ENCODE data around the gene UBASH3B.

Gene UBASH3B

DNA sequence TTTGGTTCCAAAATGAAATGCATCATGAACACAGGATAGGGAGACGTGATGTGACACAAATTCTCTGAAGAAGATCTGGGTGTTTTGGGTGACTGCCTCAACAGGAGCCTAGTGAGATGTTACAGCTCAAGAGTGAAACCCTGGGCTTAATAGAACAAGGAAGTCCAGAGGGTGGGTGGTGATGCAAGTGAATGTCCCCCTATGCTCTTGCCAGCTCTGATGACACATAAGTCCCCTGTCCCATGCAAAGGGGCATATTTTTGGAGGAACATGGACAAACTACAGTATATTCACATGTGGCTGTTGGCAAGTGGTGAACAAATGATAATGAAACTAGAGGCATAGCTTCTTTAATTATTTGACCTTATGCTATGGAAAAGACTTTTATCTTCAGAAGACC lies 191.9 kb downstream of the UBASH3B start:
- no peaks in the 10 kb centered on the region for H3K36me3 ChIP-seq (ENCODE audit: control insufficient read depth, insufficient read depth, low read length)
- no peak overlapping the region for H3K4me3 ChIP-seq (replicated peaks; ENCODE audit: low read depth, low read length)
- TF ChIP-seq CTCF (IDR thresholded peaks at IDR 0.05; ENCODE audit: insufficient read depth, low read length, poor library complexity, severe bottlenecking) = no peak
- no peaks in the 10 kb centered on the region for H3K27me3 ChIP-seq (replicated peaks; ENCODE audit: control insufficient read depth, insufficient read depth, low read length)
- no peak for DNase-seq (ENCODE audit: extremely low read depth, insufficient read length)

DNA sequence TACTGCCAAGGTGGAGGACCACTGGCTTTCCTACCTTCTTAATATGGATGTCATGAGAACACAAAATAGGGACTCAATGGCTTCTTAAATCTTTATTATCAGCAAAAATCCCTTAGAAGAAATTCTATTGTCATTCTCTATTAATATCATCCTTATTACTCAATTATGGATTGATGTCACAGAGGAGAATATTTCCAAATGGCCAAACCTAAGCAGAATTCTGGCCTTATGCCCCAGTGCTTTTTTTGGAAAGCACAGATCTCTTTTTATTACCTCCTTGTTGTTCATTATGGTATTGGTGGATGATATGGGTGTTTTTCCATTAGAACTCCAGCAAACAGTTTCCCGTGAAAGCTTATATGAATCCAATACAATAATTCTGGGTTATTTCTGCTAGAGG lies 192.7 kb downstream of the UBASH3B start:
- Histone ChIP-seq H3K4me3 (replicated peaks; ENCODE audit: low read depth, low read length) (no peak overlapping the region), H3K27me3 (replicated peaks; ENCODE audit: control insufficient read depth, insufficient read depth, low read length) (no peaks in the 10 kb centered on the region), H3K36me3 (ENCODE audit: control insufficient read depth, insufficient read depth, low read length) (no peaks in the 10 kb centered on the region)
- no peak for TF ChIP-seq CTCF (IDR thresholded peaks at IDR 0.05; ENCODE audit: insufficient read depth, low read length, poor library complexity, severe bottlenecking)
- no peak for DNase-seq (ENCODE audit: extremely low read depth, insufficient read length)

GRCh38 chr11:122850076-122850631 lies 194.6 kb downstream of the UBASH3B start:
- DNase-seq (ENCODE audit: extremely low read depth, insufficient read length) = peak; percentile 44
- Histone ChIP-seq H3K4me3 (replicated peaks; ENCODE audit: low read depth, low read length) (no peak overlapping the region), H3K27me3 (replicated peaks; ENCODE audit: control insufficient read depth, insufficient read depth, low read length) (no peaks in the 10 kb centered on the region), H3K36me3 (ENCODE audit: control insufficient read depth, insufficient read depth, low read length) (no peaks in the 10 kb centered on the region)
- no peak for TF ChIP-seq CTCF (IDR thresholded peaks at IDR 0.05; ENCODE audit: insufficient read depth, low read length, poor library complexity, severe bottlenecking)

DNA sequence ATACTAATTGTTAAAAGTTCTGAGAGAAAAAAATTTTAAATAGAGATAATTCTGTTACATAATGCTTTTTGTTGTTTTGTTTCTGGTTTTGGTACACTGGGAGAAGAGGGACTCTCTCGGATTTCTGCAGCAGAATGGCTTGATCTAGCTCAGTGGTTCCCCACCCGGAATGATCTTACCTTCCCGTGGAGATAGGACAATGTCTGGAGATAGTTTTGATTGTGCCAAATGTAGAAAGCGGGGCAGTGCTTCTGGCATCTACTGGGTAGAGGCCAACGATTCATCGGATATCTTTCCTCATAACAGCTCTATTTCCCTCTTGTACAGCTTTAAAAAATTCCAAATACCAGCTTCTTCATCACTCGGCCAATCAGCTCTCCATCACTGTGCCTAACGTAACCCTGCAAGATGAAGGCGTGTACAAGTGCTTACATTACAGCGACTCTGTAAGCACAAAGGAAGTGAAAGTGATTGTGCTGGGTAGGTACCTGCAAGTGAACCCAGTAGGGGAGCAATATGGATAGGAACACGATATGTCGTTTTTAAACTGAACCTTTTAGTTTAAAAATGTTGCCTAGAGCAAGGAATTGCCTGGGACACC lies 195.9 kb downstream of the UBASH3B start:
- Histone ChIP-seq H3K36me3 (ENCODE audit: control insufficient read depth, insufficient read depth, low read length) (no peaks in the 10 kb centered on the region), H3K27me3 (replicated peaks; ENCODE audit: control insufficient read depth, insufficient read depth, low read length) (no peaks in the 10 kb centered on the region), H3K4me3 (replicated peaks; ENCODE audit: low read depth, low read length) (0 out of 2 replicates have a peak overlapping the region, but pooled peaks have one; percentile 1)
- no peak for DNase-seq (ENCODE audit: extremely low read depth, insufficient read length)
- no peak for TF ChIP-seq CTCF (IDR thresholded peaks at IDR 0.05; ENCODE audit: insufficient read depth, low read length, poor library complexity, severe bottlenecking)

DNA sequence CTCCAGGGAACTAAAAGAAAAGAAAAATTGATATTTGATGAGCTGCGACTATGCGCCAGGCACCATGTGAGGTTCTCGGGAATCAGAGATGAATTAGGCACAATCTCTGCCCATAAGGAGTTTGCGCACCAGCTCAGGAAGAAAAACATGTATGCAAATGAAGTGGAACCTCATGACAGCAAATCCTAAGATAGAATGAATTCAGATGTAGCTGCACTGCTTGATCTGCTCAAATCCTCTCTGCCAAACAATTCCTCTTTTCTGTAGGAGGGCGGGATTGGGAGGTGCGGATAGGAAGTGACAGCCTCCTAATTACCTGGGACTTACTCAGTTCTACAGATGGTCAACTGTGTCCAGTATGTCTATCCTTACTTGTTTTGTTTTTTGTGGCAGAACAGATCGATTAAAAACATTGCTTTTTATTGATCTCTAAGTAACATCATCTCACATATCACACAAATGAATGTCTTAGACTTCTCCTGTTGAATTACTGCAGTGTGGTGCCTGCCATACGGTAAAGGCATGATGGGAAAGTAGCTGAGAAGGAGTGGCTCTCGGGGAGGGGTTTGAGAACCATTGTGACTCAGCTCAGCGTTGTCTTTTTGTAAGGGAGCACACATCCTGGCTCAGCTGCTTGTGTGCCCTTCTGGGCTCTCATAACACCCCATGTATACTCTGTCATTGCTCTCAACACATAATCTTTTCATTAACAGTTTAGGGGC lies 196.7 kb downstream of the UBASH3B start:
- H3K27me3 ChIP-seq (replicated peaks; ENCODE audit: control insufficient read depth, insufficient read depth, low read length) = no peaks in the 10 kb centered on the region
- H3K4me3 ChIP-seq (replicated peaks; ENCODE audit: low read depth, low read length) = 0 out of 2 replicates have a peak overlapping the region, but pooled peaks have one; percentile 1
- no peak for TF ChIP-seq CTCF (IDR thresholded peaks at IDR 0.05; ENCODE audit: insufficient read depth, low read length, poor library complexity, severe bottlenecking)
- H3K36me3 ChIP-seq (ENCODE audit: control insufficient read depth, insufficient read depth, low read length) = no peaks in the 10 kb centered on the region
- no peak for DNase-seq (ENCODE audit: extremely low read depth, insufficient read length)

Measured in GM06990 (cell line).